Ureter (tissue), 1 donor: Measurements from ENCODE around the gene COL5A3. TPM values are rescaled to one million over a fixed set of nuclear protein-coding genes. Genes with fewer than 3 reads are reported as not detected.

Source experiments
- DNase-seq: peaks from one replicate; pipeline ENCODE4 v3.0.0-alpha.2; 2020; ENCODE audit warnings: low spot score
- total RNA-seq: library from RNA; stranded (reverse); gene quantifications from one replicate; pipeline ENCODE4 v1.2.4, GENCODE V29; 2023
- donor health status: DM: yes; HTN: yes; CAD: no.

COL5A3 gene
- total RNA-seq, 1 donor from 2014 or later, result 12.4 TPM

DNA sequence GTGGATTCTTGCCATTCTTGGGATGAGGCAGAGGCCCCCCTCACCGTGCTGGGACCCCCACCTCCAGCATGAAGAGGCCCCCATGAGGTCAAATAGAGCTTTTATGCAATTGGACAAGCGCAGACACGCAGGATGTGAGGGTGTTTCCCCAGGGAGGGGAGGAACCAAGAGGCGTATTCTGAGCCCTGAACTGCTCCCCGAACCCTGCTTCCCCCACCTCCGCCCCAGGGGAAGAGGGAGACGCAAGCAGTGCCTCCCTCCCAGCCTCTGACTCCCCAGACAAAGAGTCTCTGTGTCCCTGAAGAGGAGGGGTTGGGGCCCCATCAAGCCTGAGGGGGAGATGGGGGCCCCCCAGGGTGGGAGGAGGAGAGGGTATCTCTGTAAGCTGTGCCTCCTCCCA is 1.7 kb upstream of the COL5A3 start:
- DNase-seq, result no peak

DNA sequence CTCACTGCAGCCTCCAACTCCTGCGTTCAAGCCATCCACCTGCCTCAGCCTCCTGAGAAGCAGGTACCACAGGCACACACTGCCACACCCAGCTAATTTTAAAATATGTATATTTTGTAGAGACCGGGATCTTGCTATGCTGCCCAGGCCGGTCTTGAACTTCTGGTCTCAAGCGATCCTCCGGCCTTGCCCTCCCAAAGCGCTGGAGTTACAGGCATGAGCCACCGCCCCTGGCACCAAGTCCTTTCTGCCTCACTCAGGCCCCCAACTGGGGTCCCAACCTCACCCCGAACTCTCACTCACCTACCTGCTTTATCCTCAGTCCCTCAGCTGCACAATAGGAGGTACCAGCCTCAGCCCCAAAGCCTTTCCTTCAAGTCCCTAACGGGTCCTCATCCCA is 635 bp upstream of the COL5A3 start:
- DNase-seq, result no peak

- DNase-seq, result no peak
These were observed 535 bp downstream of the COL5A3 start for GRCh38 chr19:10009714-10010224.

DNA sequence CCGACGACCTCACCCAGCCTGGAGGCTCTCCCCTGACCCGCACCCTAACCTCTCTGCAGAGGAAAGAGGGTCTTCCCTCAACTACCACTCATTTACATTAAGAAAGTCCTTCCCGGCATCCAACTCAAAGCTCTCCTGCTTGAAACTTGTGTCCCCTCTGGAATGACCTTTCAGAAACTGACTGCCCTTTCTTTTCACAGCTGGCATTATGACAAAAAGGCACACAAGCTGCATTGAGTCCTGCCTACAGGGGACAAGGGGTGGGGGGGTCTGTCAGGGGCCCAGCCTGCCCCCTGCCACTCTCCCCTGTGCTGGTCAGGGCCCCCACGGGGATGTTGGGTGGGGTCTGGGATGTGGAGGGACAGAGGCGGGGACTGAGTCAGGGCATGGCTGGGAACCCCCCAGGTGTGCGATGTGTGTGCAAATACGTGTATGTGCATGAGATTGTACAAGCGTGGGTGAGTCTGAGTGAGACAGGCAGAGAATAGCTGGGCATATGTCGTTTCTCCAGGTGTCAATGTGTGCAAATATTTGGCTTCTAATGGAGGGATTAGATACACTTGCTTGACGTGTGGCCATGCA is 2.0 kb downstream of the COL5A3 start:
- no peak for DNase-seq

GRCh38 chr19:10007371-10008183 is 2.7 kb downstream of the COL5A3 start:
- DNase-seq, result no peak

GRCh38 chr19:10006752-10007323 is 3.5 kb downstream of the COL5A3 start:
- DNase-seq, result no peak

- no peak for DNase-seq
These were observed 4.0 kb downstream of the COL5A3 start for GRCh38 chr19:10006335-10006708.

DNA sequence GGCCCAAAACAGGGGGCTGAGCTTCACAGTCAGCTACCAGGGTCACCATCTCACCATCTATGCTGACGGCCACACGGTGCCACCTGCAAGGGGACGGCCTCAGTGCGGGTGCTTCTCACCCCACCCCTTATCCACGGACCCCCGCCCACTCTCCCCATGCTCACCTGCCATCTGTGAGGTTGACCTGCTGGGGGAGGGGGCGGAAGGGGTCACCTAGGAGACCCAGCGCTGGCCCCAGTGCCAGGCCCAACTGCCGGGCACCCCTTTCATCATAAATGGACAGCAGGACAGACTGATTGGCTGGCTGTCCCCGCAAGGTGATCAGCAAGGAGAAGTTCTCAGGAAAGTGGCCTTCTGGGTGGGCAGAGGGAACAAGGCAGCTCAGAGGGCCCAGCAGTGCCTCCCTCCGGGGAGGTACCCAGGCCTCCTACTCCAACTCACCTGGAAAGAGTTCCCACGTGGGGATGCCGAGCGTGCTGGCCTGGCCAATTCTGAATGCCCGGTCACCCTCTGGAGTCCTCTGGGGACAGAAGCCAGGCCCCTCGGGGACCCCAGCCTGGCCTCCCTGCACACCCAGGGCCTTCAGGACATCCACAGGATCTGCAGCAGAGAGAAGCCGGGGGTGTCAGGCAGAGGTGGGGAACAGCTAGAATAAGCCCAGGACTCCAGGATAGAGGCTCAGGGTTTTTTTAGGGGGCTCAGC is 4.5 kb downstream of the COL5A3 start:
- no peak for DNase-seq

DNA sequence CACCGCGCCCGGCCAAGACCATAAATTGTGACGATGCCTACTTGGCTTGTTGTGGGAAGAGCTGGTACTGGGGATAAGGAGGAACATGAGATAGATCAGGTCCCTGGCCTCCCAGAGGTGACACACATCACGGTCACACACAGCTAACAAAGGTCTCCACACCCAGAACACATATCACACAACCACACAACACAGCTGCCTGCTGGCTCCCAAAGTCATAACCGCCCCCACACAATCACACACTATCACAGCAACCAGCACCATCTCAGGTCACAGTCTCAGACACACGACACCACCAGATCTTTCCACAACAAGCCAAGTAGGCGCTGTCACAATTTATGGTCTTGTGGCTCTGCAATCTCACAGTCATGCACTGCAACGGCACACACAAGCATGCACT is 5.7 kb downstream of the COL5A3 start:
- no peak for DNase-seq

DNA sequence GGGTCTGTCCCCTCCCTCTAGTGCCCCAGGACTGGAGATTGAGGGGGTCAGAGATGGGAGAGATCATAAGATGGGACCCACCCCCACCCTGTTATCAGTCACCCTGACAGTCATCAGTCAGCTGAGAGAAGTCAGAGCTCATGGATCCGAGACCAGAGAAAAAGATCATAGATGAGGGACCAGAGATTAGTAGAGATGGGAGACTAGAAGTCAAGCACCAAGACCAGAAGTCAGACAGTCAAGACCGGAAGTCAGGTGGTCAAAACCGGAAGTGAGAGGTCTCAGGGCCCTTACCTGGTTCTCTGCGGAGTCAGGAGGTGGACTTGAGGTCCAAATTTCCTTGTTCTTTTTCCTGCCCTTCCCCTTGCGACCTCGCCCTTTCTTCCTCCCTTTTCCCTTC is 7.0 kb downstream of the COL5A3 start:
- no peak for DNase-seq

DNA sequence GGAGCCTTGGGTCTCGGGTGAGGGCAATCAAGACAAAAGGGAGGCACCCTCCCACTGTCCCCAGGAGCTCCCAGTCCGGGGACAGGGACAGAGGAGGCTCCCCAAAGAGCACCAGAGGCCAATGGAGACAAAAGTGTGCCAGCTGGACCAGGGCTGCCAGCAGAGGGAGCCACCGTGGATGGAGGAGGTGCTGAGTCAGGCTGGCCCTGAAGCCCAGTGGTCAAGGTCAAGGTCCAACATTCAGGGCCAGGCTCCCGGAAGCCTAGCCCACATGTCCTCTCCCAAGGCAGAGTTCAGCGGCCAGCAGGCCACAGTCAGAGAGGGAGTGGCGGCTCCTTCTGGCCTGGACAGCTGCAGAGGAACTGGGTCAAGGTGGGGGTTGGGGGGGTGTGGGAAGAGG is 8.4 kb downstream of the COL5A3 start:
- DNase-seq, result no peak

GRCh38 chr19:10000171-10000826 is 10.0 kb downstream of the COL5A3 start:
- DNase-seq, result peak; percentile 60

GRCh38 chr19:9996541-9996940 is 13.8 kb downstream of the COL5A3 start:
- DNase-seq, result no peak

- no peak for DNase-seq
These were observed 14.3 kb downstream of the COL5A3 start for GRCh38 chr19:9995999-9996398.

DNA sequence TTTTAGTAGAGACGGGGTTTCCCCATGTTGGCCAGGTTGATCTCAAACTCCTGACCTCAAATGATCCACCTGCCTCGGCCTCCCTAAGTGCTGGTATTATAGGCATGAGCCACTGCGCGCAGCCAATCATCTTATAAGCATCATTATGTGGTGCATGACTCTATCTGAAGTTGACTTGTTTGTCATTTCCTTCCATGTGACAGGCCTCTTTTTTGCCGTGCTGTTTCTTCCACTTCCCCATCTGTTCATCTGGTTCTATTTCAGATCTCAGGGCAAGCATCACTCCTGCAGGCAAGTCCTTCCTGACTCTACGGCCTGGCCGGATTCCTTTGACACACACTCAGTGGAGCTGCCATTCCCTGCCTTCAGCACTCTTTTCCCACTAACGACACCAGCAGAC is 15.2 kb downstream of the COL5A3 start:
- no peak for DNase-seq

GRCh38 chr19:9991425-9992191 is 18.7 kb downstream of the COL5A3 start:
- no peak for DNase-seq

GRCh38 chr19:9989504-9989903 is 20.8 kb downstream of the COL5A3 start:
- no peak for DNase-seq

GRCh38 chr19:9986787-9987281 is 23.5 kb downstream of the COL5A3 start:
- DNase-seq, result no peak

DNA sequence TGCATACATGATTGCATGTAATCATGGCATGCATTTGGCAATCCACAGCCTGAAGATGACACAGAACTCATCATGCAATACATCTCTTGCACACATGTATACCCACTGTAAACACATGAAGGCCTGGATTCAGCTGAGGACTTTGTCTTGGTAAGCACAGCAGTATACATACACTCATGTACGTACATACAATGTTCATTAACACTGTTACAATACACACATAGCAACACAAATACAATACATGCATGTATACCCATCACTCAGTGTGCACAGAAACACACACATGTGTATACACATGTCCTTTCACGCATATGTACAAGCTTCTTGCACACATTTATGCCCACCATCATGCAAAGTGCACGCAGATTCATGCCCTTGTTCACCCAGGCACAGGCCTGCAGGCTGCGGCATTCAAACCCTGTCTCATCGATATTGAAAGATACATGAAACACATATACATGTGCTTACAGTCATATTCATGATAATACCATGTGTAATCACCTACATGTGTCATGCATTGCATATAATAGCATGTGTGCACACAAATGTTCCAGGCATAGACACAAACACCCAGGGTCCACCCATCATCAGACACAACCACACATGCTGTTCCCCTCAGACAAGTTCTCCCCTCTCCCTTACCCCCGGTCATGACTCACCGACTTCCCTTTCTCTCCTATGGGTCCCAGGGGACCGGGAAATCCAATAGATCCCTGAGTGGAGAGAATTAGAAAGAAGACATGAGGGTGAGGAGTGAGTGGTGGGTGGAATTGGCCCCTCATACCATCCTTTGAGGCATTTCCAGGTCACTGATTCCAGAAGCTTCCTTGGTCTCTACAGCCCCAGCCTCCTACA is 28.7 kb downstream of the COL5A3 start:
- DNase-seq, result no peak

DNA sequence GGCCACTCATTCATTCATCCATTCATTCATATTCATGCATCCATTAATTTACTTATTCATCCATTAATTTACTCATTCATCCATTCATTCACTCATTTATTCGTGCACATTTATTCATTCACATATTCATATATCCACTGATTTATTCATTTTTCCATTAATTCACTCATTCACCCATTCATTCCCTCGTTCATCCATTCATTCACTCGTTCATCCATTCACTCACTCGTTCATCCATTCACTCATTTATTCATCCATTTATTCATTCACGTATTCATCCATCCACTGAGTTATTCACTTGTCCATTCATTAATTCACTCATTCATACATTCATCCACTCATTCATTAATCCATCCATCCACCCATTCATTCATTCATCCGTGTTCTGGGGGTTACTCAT is 38.2 kb downstream of the COL5A3 start:
- DNase-seq, result no peak
